ENCODE measurements around the gene KIAA1614.
"Not testable (repeated sequence)": the region's sequence is repeated elsewhere in the genome, so short reads cannot be mapped to it uniquely, and the experiment has no call there.

Gene KIAA1614

DNA sequence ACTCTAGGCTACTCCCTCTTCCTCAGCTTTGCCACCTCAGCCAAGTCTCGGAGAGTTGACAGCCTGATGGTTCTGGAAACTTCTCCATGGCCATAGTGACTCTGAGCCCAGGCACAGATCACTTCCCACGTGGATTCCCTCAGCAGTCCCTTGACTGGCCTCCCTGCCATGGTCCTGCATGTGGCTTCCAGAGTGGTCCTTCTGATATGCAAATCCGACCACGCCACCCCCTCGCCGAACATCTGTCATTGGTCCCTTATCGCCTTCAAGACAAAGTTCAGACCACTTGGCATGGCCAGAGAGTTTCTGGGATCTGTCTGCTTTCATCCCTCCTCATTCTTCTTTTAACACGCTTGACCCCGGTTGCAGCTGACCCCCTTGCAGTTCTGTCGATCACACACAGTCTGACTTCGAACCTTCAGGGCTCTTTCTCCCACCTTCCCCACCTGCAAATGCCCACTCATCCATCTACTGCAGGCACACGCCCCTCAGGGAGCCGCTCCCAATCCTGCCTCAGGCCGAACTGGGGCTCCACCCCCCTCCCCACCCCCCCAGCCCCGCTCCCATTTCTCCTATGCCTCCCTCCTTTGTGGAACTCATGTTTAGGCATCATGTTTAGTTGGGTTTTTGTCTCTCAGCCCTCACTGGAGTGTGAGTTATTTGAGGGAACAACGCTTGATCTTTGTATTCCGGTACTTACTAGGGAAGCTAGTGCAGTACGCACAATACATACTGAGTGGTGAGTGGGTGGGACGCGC lies 29.0 kb downstream of the KIAA1614 start:
- no peak for DNase-seq (ENCODE audit: low spot score)

DNA sequence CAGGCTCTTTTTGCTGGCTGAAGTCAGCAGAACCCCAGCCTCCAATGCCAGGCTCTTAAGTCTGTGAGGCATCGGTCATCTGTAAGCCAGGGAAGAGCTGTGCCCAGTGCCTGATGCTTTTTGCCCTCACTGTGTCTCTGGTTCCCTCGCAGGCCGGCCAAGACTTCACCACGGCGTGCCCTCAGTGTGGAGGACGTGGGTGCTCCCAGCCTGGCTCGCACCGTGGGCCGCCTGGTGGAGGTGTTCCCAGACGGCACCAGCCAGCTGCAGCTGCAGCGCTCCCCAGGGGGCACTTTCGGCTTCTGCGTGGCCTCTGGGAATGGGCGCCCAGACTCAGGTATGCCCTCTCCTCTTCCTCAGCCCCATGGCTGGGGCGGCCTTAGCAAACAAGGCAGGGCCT lies 32.5 kb downstream of the KIAA1614 start:
- DNase-seq (ENCODE audit: low spot score) = no peak

DNA sequence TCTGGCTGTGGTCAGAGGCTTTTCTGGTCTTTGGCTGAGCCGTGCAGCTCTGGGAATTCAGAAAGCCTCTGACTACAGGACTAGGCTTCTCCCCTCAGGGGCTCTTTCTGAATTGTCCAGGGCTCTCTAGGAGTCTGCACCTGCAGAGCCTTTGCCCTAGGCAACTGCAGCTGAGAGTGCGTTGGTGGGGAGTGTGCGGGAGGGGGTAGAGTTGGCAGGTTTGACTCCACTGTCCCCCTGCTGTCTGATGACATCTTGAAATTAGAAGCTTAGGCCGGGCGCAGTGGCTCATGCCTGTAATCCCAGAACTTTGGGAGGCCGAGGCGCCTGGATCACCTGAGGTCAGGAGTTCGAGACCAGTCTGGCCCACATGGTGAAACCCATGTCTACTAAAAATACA lies 32.9 kb downstream of the KIAA1614 start:
- DNase-seq (ENCODE audit: low spot score) = no peak

DNA sequence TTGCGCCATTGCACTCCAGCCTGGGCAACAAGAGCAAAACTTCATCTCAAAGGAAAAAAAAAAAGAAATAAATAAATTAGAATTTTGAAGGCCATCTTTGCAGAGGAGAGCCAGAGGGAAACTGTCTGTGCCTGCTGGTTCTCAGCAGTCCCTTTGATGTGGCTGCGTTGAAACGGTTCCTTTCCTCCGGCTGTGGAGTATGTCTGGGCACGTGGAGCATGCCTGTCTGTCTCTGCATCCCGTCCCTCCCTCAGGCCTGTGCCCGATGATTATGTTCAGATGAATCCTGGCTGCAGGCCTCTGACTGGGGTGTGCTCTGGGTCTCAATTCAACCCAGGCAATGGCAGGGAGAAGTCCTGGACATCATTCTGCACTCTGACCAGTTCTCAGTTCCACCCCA lies 33.4 kb downstream of the KIAA1614 start:
- no peak for DNase-seq (ENCODE audit: low spot score)

DNA sequence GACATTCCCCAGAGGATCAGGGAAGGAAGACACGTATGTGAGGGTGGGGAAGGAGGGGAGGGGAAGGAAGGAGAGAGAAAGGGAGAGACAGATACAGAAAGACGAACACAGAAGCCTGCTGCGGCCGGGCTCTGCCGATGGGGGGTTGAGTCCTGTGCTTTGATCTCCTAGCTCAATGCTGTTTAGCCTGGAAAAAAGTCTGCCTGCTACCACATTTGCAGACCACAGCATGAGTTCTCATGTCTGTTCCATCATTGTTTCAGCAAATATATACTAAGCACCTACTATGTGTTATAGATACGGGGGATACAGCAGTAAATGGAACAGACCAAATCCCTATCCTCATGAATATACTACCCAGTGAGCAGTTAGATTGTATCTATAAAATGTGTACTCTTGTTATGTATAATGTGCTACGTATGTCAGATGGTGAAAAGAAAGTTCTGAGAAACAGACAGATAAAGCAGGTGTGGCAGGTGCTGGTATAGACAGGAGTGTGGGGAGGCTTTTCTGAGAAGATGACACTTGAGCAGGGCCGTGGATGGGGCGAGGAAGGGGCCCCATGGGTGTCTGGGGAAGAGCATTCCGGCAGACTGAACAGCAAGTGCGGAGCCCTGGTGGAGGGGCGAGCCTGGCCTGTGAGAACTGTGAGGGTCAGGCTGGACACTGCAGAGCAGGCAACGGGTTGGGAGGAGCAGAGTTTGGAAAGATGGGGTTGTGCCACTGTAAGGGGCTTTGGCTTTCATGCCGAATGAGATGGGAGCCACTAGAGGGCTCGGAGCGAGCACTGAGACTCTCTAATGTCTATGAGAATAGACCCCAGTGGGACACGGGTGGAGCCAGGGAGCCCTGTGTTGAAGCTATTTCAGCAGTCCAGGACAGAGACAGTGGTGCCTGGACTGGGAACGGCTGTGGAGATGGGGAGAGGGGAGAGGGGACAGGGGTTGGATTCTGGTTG lies 34.1 kb downstream of the KIAA1614 start:
- no peak for DNase-seq (ENCODE audit: low spot score)

DNA sequence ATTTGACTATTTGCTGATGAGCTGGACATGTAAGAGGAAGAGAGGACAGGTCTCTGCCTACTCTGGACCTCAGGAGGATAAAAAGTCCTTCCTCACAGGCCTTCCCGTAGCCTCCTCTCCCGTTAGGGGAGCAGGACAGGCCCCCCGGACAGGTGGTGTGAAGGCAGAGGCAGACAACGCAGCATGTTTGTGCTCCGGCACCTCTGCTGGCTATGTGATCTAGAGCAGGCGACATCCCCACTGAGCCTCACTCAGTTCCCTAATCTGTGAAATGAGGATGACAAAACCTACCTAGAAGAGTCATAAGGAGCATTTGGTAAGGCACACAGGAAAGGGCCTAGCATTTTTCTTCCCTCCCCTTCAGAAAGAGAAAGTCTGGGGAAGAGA lies 34.8 kb downstream of the KIAA1614 start:
- DNase-seq (ENCODE audit: low spot score) = no peak

DNA sequence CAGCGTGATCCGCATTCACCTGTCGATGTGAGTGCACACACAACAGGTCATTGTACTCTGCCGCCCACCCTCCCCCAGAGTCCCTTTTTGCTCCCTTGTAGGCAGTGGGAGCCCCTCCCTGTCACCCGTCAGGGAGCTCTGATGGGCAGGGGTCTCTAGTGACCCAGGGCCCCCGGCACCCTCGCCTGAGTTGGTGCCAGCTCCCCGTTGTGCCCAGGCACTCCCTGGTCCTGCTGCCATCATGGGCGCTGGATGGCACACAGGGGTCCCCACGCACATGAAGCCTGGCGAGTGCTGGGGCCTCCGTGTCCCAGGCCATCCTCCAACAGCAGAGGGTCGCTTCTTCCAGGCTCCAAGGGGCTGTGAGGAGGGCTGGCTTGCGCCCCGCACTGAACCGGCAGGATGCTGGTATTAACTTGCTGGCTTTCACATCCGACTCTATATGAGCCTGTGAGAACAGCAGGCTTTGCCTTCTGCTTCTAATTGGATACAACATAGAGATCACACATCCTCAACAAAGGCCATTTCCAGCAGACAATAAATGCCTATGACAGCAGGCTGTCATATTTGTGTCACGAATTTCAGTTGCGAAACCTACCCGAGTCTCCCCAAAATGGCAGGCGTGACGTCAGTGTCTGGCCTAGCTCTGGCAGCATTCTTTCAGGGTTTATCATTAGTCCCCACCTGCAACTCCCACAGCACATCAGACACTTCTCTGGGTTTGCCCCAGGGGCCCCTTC lies 35.4 kb downstream of the KIAA1614 start:
- DNase-seq (ENCODE audit: low spot score) = peak; percentile 45

DNA sequence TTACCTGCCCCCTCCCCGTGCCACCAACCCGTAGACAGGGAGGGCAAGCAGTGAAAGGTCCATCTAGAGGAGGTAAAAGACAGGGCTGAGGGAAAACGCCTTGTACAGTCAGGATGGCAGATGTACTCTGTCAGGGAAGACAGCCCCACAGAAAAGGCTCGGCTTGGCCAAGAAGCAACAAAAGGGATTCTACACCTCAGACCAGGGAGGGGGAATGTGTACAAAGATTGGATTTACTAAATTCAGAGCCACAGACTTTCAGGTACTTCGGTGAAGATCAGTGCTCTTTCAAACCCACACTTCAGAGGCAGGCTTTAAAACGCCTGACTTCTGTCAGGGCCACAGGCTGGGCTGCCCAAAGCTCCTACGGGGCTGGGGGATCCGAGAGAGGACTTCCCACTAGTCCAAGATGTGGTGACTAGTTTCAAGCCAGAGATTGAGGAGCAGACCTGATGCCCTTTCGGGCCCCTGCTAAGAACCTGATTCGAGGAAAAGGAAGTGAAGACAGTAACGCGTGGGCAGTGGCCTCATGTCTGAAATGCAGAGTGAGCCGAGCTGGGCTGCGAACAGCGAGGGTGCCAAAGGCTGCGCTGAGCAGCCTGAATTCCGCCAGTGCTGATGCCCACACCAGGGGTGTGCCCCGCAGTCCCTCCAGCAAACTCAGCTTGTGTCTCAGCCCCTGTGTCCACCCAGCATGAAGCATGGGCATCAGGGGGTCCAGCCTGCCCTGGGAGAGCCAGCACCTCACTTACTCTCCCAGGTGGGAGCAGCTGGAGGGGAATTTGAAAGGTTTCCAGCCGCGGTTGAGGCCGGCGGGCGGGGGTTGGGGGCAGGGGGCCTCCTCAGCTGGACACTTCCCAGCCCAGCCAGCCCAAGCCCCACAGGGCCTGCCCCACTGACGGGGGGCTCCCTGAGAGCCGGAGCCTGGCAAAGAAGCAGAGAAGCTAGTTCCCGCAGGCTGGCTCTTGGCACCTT lies 36.2 kb downstream of the KIAA1614 start:
- DNase-seq (ENCODE audit: low spot score) = no peak

DNA sequence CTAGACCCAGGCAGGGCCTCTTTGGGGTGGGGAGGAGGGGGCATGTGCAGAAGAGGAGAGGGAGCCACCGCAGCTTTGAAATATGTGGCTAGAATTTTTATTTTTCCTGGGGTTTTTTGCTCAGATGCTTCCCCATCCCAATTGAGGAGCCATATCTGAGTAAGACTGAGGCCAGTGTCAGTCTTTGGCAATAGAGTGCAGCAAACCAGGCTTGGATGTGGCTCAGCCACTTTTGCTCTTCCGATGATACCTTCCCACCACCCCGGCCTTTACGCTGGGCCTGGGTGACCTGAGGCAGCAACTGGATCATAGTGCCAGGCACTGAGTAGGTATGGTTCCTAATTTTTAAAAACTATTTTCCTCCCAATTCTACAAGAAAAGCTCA lies 36.9 kb downstream of the KIAA1614 start:
- no peak for DNase-seq (ENCODE audit: low spot score)

DNA sequence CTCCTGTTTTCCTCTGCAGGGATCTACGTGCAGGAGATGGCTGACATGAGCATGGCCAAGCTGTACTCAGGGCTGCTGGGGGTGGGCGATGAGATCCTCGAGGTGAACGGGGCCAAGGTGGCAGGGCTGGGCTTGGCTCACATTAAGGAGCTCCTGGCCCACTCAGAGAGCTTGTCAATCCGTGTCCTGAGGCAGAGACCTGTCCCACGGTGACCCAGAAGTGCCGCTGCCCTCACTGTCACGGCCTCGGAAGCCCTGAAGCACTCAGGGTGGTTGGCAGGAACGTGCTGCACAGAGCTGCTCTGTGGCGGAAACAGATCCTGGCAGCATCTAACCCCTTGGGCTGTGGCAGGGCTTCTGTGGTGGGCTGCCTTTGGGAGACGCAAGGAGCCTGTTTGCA lies 37.6 kb downstream of the KIAA1614 start:
- DNase-seq (ENCODE audit: low spot score) = no peak

DNA sequence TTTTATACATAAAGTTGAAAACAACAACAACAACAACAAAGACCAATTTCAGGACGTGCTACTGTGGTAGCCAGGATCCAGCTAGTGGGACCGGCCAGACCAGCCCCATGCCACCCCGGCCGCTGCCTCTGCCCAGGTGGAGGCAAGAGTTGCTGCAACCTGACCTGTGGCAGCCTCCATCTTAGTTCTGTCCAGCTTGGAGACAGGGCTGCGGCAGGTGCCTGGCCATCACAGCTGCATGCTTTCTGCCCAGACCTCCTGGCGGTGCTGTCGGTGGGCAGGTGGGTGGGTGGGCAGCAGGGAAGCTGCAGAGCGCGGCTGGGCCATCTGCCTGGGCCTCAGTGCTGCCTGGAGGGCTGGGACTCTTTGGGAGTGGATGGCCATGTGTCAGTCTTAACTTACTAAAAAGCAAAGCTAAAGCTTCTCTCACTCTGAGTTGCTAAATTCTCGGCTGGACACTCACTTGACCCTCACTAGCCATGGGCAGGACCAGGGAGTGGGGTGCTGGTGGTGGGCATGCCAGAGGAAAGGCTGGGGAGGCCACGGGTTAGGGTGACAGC lies 38.6 kb downstream of the KIAA1614 start:
- no peak for DNase-seq (ENCODE audit: low spot score)

DNA sequence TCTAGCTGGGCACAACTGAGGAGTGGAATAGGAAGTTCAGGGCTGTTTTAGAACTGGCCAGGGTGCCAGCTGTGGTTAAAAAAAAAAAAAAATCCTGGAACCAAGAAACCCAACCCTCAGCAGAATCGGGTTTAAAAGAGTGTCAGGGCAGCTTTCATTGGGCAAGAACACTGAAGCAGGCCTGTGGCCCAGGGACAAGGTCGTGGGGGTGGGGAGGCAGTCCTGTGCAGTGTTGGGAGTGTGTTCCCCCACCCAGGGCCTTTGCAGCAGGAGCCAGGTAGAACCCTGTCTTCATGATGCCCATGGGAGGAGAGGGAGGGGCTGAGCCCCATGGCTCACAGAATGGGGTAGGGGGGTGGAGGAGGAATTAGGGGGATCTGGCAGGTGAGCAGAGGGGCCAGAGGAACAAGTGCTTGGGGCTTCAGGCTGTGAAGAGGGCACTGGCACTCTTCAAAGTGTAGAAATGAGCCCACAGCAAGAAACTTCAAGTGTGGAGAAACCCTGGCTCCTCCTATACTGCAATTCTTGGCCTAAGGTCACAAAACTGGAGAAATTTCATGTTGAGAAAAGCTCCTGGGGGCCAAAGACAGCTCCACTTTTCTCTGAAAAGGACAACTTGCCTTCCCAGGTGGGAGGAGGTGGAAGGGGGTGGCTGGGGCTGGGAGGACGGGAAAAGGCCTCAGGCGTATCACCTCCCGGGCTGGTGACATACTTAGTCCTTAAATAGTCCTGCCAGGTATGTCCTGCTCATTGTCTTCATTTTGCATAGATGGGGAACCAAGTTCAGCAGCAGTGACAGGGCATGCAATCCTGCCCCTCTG lies 39.3 kb downstream of the KIAA1614 start:
- no peak for DNase-seq (ENCODE audit: low spot score)

DNA sequence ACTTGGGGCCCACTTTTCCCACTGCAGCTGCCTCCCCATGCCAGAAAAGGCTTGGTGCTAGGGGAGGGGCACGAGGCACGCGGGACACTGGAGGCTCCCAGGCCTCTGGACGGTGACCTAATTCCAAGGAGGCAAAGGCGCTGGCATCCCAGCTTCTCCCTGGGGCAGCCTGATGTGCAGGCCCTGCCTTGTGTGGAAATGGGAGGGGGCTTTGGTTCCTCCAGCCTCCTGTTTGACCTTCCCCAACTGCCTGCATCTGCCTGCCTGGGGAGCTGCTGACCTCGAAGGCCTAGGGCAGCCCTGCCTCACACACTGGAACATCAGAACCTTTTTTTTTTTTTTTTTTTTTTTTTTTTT lies 39.9 kb downstream of the KIAA1614 start:
- no peak for DNase-seq (ENCODE audit: low spot score)

DNA sequence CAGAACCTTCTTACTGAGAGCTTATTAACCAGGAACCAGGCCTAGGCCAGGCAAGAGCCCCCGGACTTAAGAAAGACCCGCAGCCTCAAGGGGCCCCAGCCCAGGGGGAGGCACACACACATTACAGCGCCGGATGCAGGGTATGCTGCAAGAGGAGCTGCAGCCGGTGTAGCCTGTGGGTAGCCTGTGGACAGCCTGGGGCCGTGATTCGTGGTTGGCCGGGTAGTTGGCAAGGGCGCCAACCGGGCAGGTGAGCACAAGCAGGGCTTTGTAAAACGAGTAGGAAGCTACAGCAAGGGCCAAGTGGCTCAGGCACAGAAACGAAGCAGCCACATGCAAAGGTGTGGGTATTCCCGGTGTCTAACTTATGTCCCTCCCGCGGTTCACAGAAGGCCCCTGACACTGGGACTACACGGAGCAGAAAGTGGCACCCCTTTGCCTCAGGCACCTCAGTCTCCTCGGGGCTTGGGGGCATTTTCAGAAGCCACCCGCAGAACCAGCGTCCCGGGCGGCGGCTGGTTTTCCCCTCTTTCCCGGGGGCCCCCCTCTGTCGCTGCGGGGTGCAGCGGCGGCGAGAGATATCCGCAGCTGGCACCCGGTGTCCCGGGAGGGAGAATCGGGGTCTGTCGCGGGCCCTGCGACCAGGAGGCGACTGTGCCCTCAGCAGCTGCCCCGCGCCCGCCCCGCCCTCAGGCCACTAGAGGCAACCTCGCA lies 40.8 kb downstream of the KIAA1614 start:
- no peak for DNase-seq (ENCODE audit: low spot score)

DNA sequence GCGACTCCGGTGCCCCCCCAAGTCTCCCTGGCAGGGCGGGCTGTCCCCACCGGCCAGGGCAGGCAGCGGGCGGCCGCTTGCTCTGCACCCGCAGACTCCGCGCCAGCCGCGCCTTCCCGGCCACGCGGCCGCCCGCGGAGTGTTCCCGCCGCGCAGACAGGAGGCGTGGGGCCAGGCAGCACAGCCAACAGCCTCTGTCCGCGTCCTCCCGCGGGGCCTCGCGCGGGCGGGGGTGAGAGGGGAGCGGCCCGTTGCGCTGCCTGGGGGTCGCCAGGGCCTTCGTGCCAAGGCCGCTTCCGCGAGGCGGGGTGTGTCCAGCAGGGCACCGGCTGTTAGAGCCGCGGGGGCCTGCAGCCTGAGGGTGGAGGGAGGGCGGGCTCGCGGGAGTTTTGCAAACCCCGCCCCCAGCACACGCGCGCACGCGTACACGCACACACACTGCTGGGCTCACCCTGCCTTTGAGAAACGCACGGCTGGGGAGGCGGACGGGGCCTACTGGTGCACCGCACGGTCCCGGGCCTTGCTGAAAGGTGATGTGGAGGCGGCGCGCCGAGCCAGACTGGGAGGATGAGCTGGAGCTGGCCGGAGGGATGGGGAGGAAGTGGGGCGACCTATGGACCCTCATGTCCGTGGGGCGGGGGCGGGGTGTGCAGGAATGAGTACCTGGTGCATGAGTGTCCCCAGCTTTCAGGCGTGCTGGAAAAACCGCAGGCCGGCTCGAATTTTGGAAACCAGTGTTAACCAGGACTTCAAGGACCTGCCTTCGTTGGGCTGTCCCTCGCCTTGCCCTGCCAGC lies 41.5 kb downstream of the KIAA1614 start:
- DNase-seq (ENCODE audit: low spot score) = peak; percentile 76

DNA sequence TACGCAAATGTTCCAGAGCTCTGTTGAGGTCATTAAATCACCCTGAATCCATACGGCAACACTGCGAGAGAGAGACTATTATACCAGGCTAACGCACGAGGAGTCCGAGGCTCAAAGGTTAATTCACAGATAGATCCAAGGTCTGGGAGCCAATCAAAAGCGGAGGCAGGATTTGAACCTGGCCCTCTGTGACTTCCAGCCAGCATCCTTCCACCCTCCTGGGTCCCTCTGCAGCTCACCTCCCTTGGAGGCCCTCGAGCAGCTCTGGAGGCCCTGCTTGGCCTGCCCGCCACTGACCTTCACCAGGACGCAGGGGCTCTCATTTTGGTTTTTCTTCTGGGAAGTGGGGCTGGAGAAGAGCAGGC lies 42.1 kb downstream of the KIAA1614 start:
- no peak for DNase-seq (ENCODE audit: low spot score)

DNA sequence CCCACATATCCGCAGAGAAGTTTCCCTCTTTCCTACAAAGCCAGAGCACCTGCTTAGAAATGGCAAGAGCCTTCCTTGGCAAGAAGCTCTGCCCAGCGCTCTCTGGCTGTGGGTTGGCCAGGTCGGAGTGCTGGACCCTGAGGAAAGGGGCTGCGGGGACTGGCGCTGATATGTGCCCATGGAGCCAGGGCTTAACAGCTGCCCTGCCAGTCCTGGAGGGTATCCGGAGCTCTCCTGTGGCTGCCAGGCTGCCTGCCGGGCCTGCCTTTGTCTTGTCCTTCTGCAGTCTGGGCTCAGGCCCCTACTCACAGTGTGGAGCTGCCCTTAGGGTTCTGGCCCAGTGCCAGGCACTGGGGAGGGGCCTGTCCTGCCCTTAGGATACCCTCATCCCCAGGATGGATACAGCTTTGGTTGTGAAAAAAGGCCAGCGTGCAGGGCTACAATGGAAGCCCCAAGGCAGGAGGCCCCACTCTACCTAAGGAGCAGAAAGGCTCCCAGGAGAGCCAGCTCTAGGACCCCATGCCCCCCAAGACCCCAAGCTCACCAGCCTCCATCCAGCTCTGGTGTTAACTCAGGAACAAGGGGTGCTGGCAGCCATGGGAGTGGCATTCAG lies 43.4 kb downstream of the KIAA1614 start:
- DNase-seq (ENCODE audit: low spot score) = peak; percentile 60

DNA sequence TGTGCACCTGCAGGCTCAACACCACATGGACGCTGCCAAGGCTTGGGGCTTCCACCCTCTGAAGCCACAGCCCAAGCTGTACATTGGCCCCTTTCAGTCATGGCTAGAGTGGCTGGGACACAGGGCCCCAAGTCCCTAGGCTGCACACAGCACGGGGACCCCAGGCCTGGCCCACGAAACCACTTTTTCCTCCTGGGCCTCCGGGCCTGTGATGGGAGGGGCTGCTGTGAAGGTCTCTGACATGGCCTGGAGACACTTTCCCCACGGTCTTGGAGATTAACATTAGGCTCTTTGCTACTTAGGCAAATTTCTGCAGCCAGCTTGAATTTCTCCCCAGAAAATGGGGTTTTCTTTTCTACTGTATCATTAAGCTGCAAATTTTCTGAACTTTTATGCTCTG lies 46.9 kb downstream of the KIAA1614 start:
- not testable (repeated sequence) for DNase-seq (ENCODE audit: low spot score)
